Endothelial cell (in vitro differentiated cells): ENCODE data around the gene MRPL24. TPM values are rescaled to one million over a fixed set of nuclear protein-coding genes. Genes with fewer than 3 reads are reported as not detected.

Experiments used
- DNase-seq: peaks from one replicate; pipeline ENCODE4 v3.0.0; 2021; ENCODE audit warnings: low spot score
- H3K27ac Mint-ChIP-seq: one replicate; pipeline ENCODE4 v1.8.0; 2021; ENCODE audit warnings: mixed read lengths, inconsistent platforms; ENCODE audit not compliant: unreplicated experiment
- H3K27me3 Mint-ChIP-seq: one replicate; pipeline ENCODE4 v1.8.0; 2021; ENCODE audit warnings: mild to moderate bottlenecking, moderate library complexity, mixed read lengths, inconsistent platforms; ENCODE audit not compliant: unreplicated experiment
- H3K36me3 Mint-ChIP-seq: one replicate; pipeline ENCODE4 v1.8.0; 2021; ENCODE audit warnings: mild to moderate bottlenecking, low read depth, mixed read lengths, inconsistent platforms; ENCODE audit not compliant: unreplicated experiment
- H3K4me1 Mint-ChIP-seq: one replicate; pipeline ENCODE4 v1.8.0; 2021; ENCODE audit warnings: mild to moderate bottlenecking, mixed read lengths, inconsistent platforms; ENCODE audit not compliant: unreplicated experiment
- H3K4me3 Mint-ChIP-seq: one replicate; pipeline ENCODE4 v1.8.0; 2021; ENCODE audit warnings: mild to moderate bottlenecking, mixed read lengths, inconsistent platforms; ENCODE audit not compliant: unreplicated experiment
- H3K9me3 Mint-ChIP-seq: one replicate; pipeline ENCODE4 v1.8.0; 2021; ENCODE audit warnings: mixed read lengths, inconsistent platforms; ENCODE audit not compliant: unreplicated experiment
- CTCF ChIP-seq: fragments of 200-600 bp; sonication (generic); IDR thresholded peaks from one replicate; pipeline ENCODE4 v1.5.0; 2021; ENCODE audit warnings: antibody characterized with exemption; ENCODE audit not compliant: unreplicated experiment
- total RNA-seq: library from RNA; stranded (reverse); fragmentation: NEBNext Ultra II Directional; extraction: Animal tissue kit (Norgen Biotek cat#: 25700); gene quantifications from one replicate; pipeline ENCODE4 v1.2.1, GENCODE V29; 2021; ENCODE audit not compliant: unreplicated experiment

The MRPL24 gene
- total RNA-seq, 1 donor from 2014 or later, result 26.7 TPM

GRCh38 chr1:156744786-156745419 is 4.0 kb upstream of the MRPL24 start:
- Mint-ChIP-seq H3K9me3 (no peaks in the 10 kb centered on the region), H3K4me1 (peaks cover 55% of the 10 kb centered on the region), H3K36me3 (peaks cover 27% of the 10 kb centered on the region), H3K27me3 (peaks cover 28% of the 10 kb centered on the region), H3K4me3 (no peak overlapping the region), H3K27ac (peak overlapping the region; percentile 100)
- DNase-seq, result no peak
- no peak for TF ChIP-seq CTCF

- no peak overlapping the region for H3K4me3 Mint-ChIP-seq
- no peak for DNase-seq
- TF ChIP-seq CTCF, result no peak
- peaks cover 27% of the 10 kb centered on the region for H3K36me3 Mint-ChIP-seq
- H3K27ac Mint-ChIP-seq, result no peak overlapping the region
- peaks cover 26% of the 10 kb centered on the region for H3K27me3 Mint-ChIP-seq
- H3K9me3 Mint-ChIP-seq, result no peaks in the 10 kb centered on the region
- peaks cover 49% of the 10 kb centered on the region for H3K4me1 Mint-ChIP-seq
Measured at GRCh38 chr1:156744344-156744743, 3.5 kb upstream of the MRPL24 start.

- Mint-ChIP-seq H3K9me3 (no peaks in the 10 kb centered on the region), H3K36me3 (peaks cover 30% of the 10 kb centered on the region), H3K4me3 (peak overlapping the region; percentile 31), H3K27ac (peak overlapping the region; percentile 18), H3K27me3 (peaks cover 22% of the 10 kb centered on the region), H3K4me1 (peaks cover 42% of the 10 kb centered on the region)
- no peak for TF ChIP-seq CTCF
- DNase-seq, result no peak
Measured at GRCh38 chr1:156743367-156744302, 2.7 kb upstream of the MRPL24 start.

GRCh38 chr1:156742801-156743200 is 1.9 kb upstream of the MRPL24 start:
- Mint-ChIP-seq H3K27ac (peak overlapping the region; percentile 36), H3K27me3 (peaks cover 17% of the 10 kb centered on the region), H3K36me3 (peaks cover 37% of the 10 kb centered on the region), H3K4me1 (peaks cover 36% of the 10 kb centered on the region), H3K4me3 (no peak overlapping the region), H3K9me3 (no peaks in the 10 kb centered on the region)
- TF ChIP-seq CTCF, result no peak
- DNase-seq, result no peak

GRCh38 chr1:156742017-156742416 is 1.1 kb upstream of the MRPL24 start:
- H3K27ac Mint-ChIP-seq, result peak overlapping the region; percentile 98
- TF ChIP-seq CTCF, result no peak
- peaks cover 30% of the 10 kb centered on the region for H3K4me1 Mint-ChIP-seq
- no peak for DNase-seq
- peaks cover 11% of the 10 kb centered on the region for H3K27me3 Mint-ChIP-seq
- peaks cover 33% of the 10 kb centered on the region for H3K36me3 Mint-ChIP-seq
- no peaks in the 10 kb centered on the region for H3K9me3 Mint-ChIP-seq
- peak overlapping the region; percentile 11 for H3K4me3 Mint-ChIP-seq
